Activated T-helper 1 cell treated with anti-CD3 and anti-CD28 coated beads, Interleukin-12 subunit alpha, Interleukin-12 subunit beta, Interleukin-2, Interleukin-4 antibody, amounts not matched to agents 30 ng/mL and 10 ng/mL and 1 ng/mL, durations not matched to agents 14 hours and 24 hours and 36 hours (primary cell): Measurements from ENCODE around the gene TOR2A. TPM values are rescaled to one million over a fixed set of nuclear protein-coding genes. Genes with fewer than 3 reads are reported as not detected.
"Not testable (repeated sequence)": the region's sequence is repeated elsewhere in the genome, so short reads cannot be mapped to it uniquely, and the experiment has no call there.

Source experiments
- DNase-seq: peaks from one replicate; pipeline ENCODE4 v3.0.0; 2021; ENCODE audit warnings: low spot score
- H3K27ac Mint-ChIP-seq: one replicate; pipeline ENCODE4 v1.8.0; 2021; ENCODE audit warnings: mild to moderate bottlenecking, mixed read lengths
- H3K27me3 Mint-ChIP-seq: one replicate; pipeline ENCODE4 v1.8.0; 2022; ENCODE audit warnings: mild to moderate bottlenecking, moderate library complexity, mixed read lengths; ENCODE audit not compliant: insufficient read depth
- H3K36me3 Mint-ChIP-seq: one replicate; pipeline ENCODE4 v1.8.0; 2021; ENCODE audit warnings: low read depth, mixed read lengths
- H3K4me1 Mint-ChIP-seq: one replicate; pipeline ENCODE4 v1.8.0; 2021; ENCODE audit warnings: low read depth, mixed read lengths
- H3K4me3 Mint-ChIP-seq: one replicate; pipeline ENCODE4 v1.8.0; 2021; ENCODE audit warnings: mild to moderate bottlenecking, moderate library complexity, mixed read lengths
- H3K9me3 Mint-ChIP-seq: one replicate; pipeline ENCODE4 v1.8.0; 2021; ENCODE audit warnings: mixed read lengths
- intact Hi-C: fragments of 100-400 bp; cut with micrococcal nuclease; formaldehyde crosslinking; loops from one replicate; pipeline ENCODE4 v1.15.1; 2024
- total RNA-seq: library from RNA; stranded (reverse); gene quantifications from 2 replicates; pipeline ENCODE4 v1.2.3, GENCODE V29; 2022

The TOR2A gene
- 16.6 and 18.9 TPM in 2 replicates for total RNA-seq

- no peaks in the 10 kb centered on the region for H3K27me3 Mint-ChIP-seq
- no peaks in the 10 kb centered on the region for H3K9me3 Mint-ChIP-seq
- peaks cover 9% of the 10 kb centered on the region for H3K36me3 Mint-ChIP-seq
- intact Hi-C loops: loop anchor here (1.0 to 10.0 kb wide), 16 partner anchors 20 to 490 kb away; partner anchors contain the start of genes FPGS, LRSAM1, NAIF1 and PTRH1
- peak within 1 kb of the TSS; percentile 96 for H3K27ac Mint-ChIP-seq
- H3K4me1 Mint-ChIP-seq: peaks cover 15% of the 10 kb centered on the region
- DNase-seq: peak; percentile 98
- H3K4me3 Mint-ChIP-seq: peak within 1 kb of the TSS; percentile 89
Measured at GRCh38 chr9:127734747-127735529, at the start of gene TOR2A. Gene TOR2A (minus strand): TSS chr9:127735294. CDS start chr9:127735270, 24 bp downstream.

- H3K4me3 Mint-ChIP-seq: peak overlapping the region; percentile 81
- peaks cover 22% of the 10 kb centered on the region for H3K36me3 Mint-ChIP-seq
- peak overlapping the region; percentile 99 for H3K27ac Mint-ChIP-seq
- no peaks in the 10 kb centered on the region for H3K9me3 Mint-ChIP-seq
- intact Hi-C loops: no loop called here
- H3K27me3 Mint-ChIP-seq: no peaks in the 10 kb centered on the region
- H3K4me1 Mint-ChIP-seq: peaks cover 69% of the 10 kb centered on the region
- peak; percentile 77 for DNase-seq
Measured at GRCh38 chr9:127783111-127784008, 48.3 kb upstream of the TOR2A start.

GRCh38 chr9:127781806-127782205, 46.7 kb upstream of the TOR2A start:
- Mint-ChIP-seq H3K9me3 (no peaks in the 10 kb centered on the region), H3K4me1 (peaks cover 70% of the 10 kb centered on the region), H3K36me3 (peaks cover 19% of the 10 kb centered on the region), H3K27me3 (no peaks in the 10 kb centered on the region), H3K4me3 (peak overlapping the region; percentile 42), H3K27ac (peak overlapping the region; percentile 81)
- intact Hi-C loops: no loop called here
- DNase-seq: no peak

DNA sequence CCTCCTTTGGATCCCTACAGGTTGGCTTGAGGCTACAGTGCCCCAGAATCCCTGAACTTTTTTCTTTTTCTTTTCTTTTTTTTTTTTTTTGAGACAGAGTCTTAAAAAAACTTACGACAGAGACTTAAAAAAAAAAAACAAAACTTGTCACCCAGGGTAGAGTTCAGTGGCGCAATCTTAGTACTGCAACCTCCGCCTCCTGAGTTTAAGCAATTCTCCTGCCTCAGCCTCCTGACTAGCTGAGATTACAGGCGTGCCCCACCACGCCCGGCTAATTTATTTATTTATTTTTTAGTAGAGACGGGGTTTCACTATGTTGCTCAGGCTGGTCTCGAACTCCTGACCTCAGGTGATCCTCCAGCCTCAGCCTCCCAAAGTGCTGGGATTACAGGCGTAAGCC, 45.8 kb upstream of the TOR2A start:
- DNase-seq, intact Hi-C loops, H3K4me3 Mint-ChIP-seq, H3K9me3 Mint-ChIP-seq, H3K27me3 Mint-ChIP-seq: not testable (repeated sequence)
- Mint-ChIP-seq H3K36me3 (peaks cover 15% of the 10 kb centered on the region), H3K4me1 (peaks cover 74% of the 10 kb centered on the region), H3K27ac (peak overlapping the region; percentile 29)

GRCh38 chr9:127780126-127780885, 45.2 kb upstream of the TOR2A start:
- Mint-ChIP-seq H3K36me3 (peaks cover 15% of the 10 kb centered on the region), H3K4me3 (peak overlapping the region; percentile 30), H3K27me3 (no peaks in the 10 kb centered on the region), H3K4me1 (peaks cover 74% of the 10 kb centered on the region), H3K9me3 (no peaks in the 10 kb centered on the region), H3K27ac (peak overlapping the region; percentile 99)
- intact Hi-C loops: no loop called here
- DNase-seq: no peak

- intact Hi-C loops: loop anchor here (1.0 to 10.0 kb wide), 3 partner anchors 8 to 555 kb away; partner anchors contain the start of gene ZNF79
- peak overlapping the region; percentile 100 for H3K4me3 Mint-ChIP-seq
- no peaks in the 10 kb centered on the region for H3K27me3 Mint-ChIP-seq
- peaks cover 74% of the 10 kb centered on the region for H3K4me1 Mint-ChIP-seq
- peak overlapping the region; percentile 99 for H3K27ac Mint-ChIP-seq
- peaks cover 17% of the 10 kb centered on the region for H3K36me3 Mint-ChIP-seq
- no peaks in the 10 kb centered on the region for H3K9me3 Mint-ChIP-seq
- peak; percentile 52 for DNase-seq
Measured at GRCh38 chr9:127779136-127779981, 44.3 kb upstream of the TOR2A start.

GRCh38 chr9:127778280-127779135, 43.4 kb upstream of the TOR2A start, which contains the start of gene SH2D3C:
Gene SH2D3C (minus strand): TSS chr9:127778666. CDS start chr9:127778627, 39 bp downstream.
- Mint-ChIP-seq H3K27me3 (no peaks in the 10 kb centered on the region), H3K27ac (peak within 1 kb of the TSS; percentile 100), H3K4me1 (peaks cover 71% of the 10 kb centered on the region), H3K36me3 (peaks cover 22% of the 10 kb centered on the region), H3K9me3 (no peaks in the 10 kb centered on the region), H3K4me3 (peak within 1 kb of the TSS; percentile 100)
- DNase-seq: peak; percentile 51
- intact Hi-C loops: loop anchor here (1.0 to 10.0 kb wide), 3 partner anchors 7 to 554 kb away; partner anchors contain the start of gene ZNF79

- no peaks in the 10 kb centered on the region for H3K9me3 Mint-ChIP-seq
- H3K27me3 Mint-ChIP-seq: no peaks in the 10 kb centered on the region
- peaks cover 21% of the 10 kb centered on the region for H3K36me3 Mint-ChIP-seq
- H3K4me3 Mint-ChIP-seq: peak overlapping the region; percentile 100
- DNase-seq: no peak
- peak overlapping the region; percentile 100 for H3K27ac Mint-ChIP-seq
- intact Hi-C loops: loop anchor here (10.0 kb wide), 2 partner anchors 353 to 553 kb away; partner anchors contain the start of gene ZNF79
- peaks cover 61% of the 10 kb centered on the region for H3K4me1 Mint-ChIP-seq
Measured at GRCh38 chr9:127777368-127777980, 42.4 kb upstream of the TOR2A start.

GRCh38 chr9:127776924-127777289, 41.8 kb upstream of the TOR2A start:
- no peaks in the 10 kb centered on the region for H3K27me3 Mint-ChIP-seq

GRCh38 chr9:127776195-127776923, 41.3 kb upstream of the TOR2A start:
- H3K27ac Mint-ChIP-seq: peak overlapping the region; percentile 100
- H3K4me1 Mint-ChIP-seq: peaks cover 57% of the 10 kb centered on the region
- no peaks in the 10 kb centered on the region for H3K27me3 Mint-ChIP-seq
- no peaks in the 10 kb centered on the region for H3K9me3 Mint-ChIP-seq
- peak; percentile 73 for DNase-seq
- peak overlapping the region; percentile 100 for H3K4me3 Mint-ChIP-seq
- intact Hi-C loops: loop anchor here (1.0 to 10.0 kb wide), 3 partner anchors 9 to 552 kb away; partner anchors contain the start of gene ZNF79
- H3K36me3 Mint-ChIP-seq: peaks cover 22% of the 10 kb centered on the region

More at GRCh38 chr9:127776924-127777289, 41.8 kb upstream of the TOR2A start:
- Mint-ChIP-seq H3K4me1 (peaks cover 58% of the 10 kb centered on the region), H3K27ac (peak overlapping the region; percentile 100), H3K4me3 (peak overlapping the region; percentile 100), H3K36me3 (peaks cover 21% of the 10 kb centered on the region), H3K9me3 (no peaks in the 10 kb centered on the region)
- intact Hi-C loops: loop anchor here (1.0 to 10.0 kb wide), 3 partner anchors 8 to 552 kb away; partner anchors contain the start of gene ZNF79
- DNase-seq: no peak
